NCI-H446 treated with DMSO at 0.1 percent for 48 hours (cell line): ENCODE data around the gene EIF4A3.

Source experiments
- DNase-seq: peaks from one replicate; lab custom pipeline; 2025; lab: John Stamatoyannopoulos, UW

The EIF4A3 gene

GRCh38 chr17:80133626-80133970 lies 13.3 kb downstream of the EIF4A3 start:
- DNase-seq = no peak

GRCh38 chr17:80132906-80133625 lies 13.9 kb downstream of the EIF4A3 start:
- no peak for DNase-seq

GRCh38 chr17:80130992-80131391 lies 15.9 kb downstream of the EIF4A3 start:
- no peak for DNase-seq

- DNase-seq = no peak
These were observed 17.8 kb downstream of the EIF4A3 start for GRCh38 chr17:80129006-80129565.

- no peak for DNase-seq
These were observed 20.5 kb downstream of the EIF4A3 start for GRCh38 chr17:80126449-80126715.

- peak; percentile 15 for DNase-seq
These were observed 21.1 kb downstream of the EIF4A3 start for GRCh38 chr17:80125656-80126448.

GRCh38 chr17:80124351-80124981 lies 22.5 kb downstream of the EIF4A3 start:
- DNase-seq = no peak

GRCh38 chr17:80123791-80124190 lies 23.1 kb downstream of the EIF4A3 start:
- DNase-seq = no peak

- no peak for DNase-seq
These were observed 23.9 kb downstream of the EIF4A3 start for GRCh38 chr17:80122926-80123505.

- DNase-seq = no peak
These were observed 24.8 kb downstream of the EIF4A3 start for GRCh38 chr17:80122026-80122575.

GRCh38 chr17:80119839-80120238 lies 27.1 kb downstream of the EIF4A3 start:
- DNase-seq = no peak

- DNase-seq = no peak
These were observed 27.6 kb downstream of the EIF4A3 start for GRCh38 chr17:80119271-80119791.

- DNase-seq = no peak
These were observed 28.2 kb downstream of the EIF4A3 start for GRCh38 chr17:80118601-80119270.

GRCh38 chr17:80117491-80118401 lies 29.2 kb downstream of the EIF4A3 start:
- no peak for DNase-seq

GRCh38 chr17:80116921-80117380 lies 30.0 kb downstream of the EIF4A3 start:
- no peak for DNase-seq

GRCh38 chr17:80116276-80116920 lies 30.5 kb downstream of the EIF4A3 start:
- no peak for DNase-seq

GRCh38 chr17:80115159-80115558 lies 31.8 kb downstream of the EIF4A3 start:
- no peak for DNase-seq

- no peak for DNase-seq
These were observed 32.2 kb downstream of the EIF4A3 start for GRCh38 chr17:80114758-80115157.

GRCh38 chr17:80113033-80113484 lies 33.9 kb downstream of the EIF4A3 start:
- no peak for DNase-seq
